Brain microvascular endothelial cell (primary cell): ENCODE results near the gene ACER2.

Experiments
- DNase-seq: peaks from one replicate; pipeline ENCODE4 v3.0.0-alpha.2; 2020
- H3K27ac ChIP-seq: fragments of 250-450 bp; sonication (Bioruptor Pico); 2 replicates; pipeline ENCODE4 v1.5.1; 2020; ENCODE audit warnings: mild to moderate bottlenecking, moderate library complexity
- H3K27me3 ChIP-seq: fragments of 250-450 bp; sonication (Bioruptor Pico); replicated peaks from 2 replicates; pipeline ENCODE4 v1.5.1; 2020; ENCODE audit warnings: mild to moderate bottlenecking
- H3K36me3 ChIP-seq: fragments of 250-450 bp; sonication (Bioruptor Pico); replicated peaks from 2 replicates; pipeline ENCODE4 v1.5.1; 2020; ENCODE audit warnings: mild to moderate bottlenecking
- H3K4me3 ChIP-seq: 2 replicates; pipeline ENCODE4 v1.5.1; 2011; ENCODE audit warnings: low read depth, mild to moderate bottlenecking, control low read depth, low read length, moderate library complexity
- CTCF ChIP-seq: IDR thresholded peaks from 2 replicates; pipeline ENCODE4 v1.5.1; 2011; ENCODE audit warnings: low read depth, mild to moderate bottlenecking, moderate library complexity, low read length, control low read depth, inconsistent platforms; ENCODE audit errors: missing control alignments
- in situ Hi-C: cut with HindIII; loops from 2 replicates; pipeline ENCODE4 v1.10.0; 2017; ENCODE audit warnings: low sequenced_read_pairs, low pct_ligation_motif_present

The ACER2 gene

GRCh38 chr9:19485193-19485592 is 76.4 kb downstream of the ACER2 start:
- no peak for TF ChIP-seq CTCF
- Histone ChIP-seq H3K27ac (no peak overlapping the region), H3K27me3 (peaks cover 3% of the 10 kb centered on the region), H3K4me3 (no peak overlapping the region), H3K36me3 (no peaks in the 10 kb centered on the region)
- DNase-seq = no peak
- in situ Hi-C loops = loop anchor here (25.0 kb wide), 1 partner anchor 427 kb away; no protein-coding TSS in a partner anchor

- TF ChIP-seq CTCF = no peak
- no peak for DNase-seq
Measured at GRCh38 chr9:19486803-19487202, 78.0 kb downstream of the ACER2 start.

GRCh38 chr9:19488721-19489120 is 79.9 kb downstream of the ACER2 start:
- H3K36me3 ChIP-seq = no peaks in the 10 kb centered on the region
- in situ Hi-C loops = loop anchor here (25.0 kb wide), 1 partner anchor 424 kb away; no protein-coding TSS in a partner anchor
- H3K27ac ChIP-seq = no peak overlapping the region
- no peak overlapping the region for H3K4me3 ChIP-seq
- no peak for TF ChIP-seq CTCF
- no peak for DNase-seq
- H3K27me3 ChIP-seq = no peaks in the 10 kb centered on the region

More at GRCh38 chr9:19486803-19487202, 78.0 kb downstream of the ACER2 start:
- Histone ChIP-seq H3K27ac (no peak overlapping the region), H3K4me3 (no peak overlapping the region), H3K36me3 (no peaks in the 10 kb centered on the region), H3K27me3 (peaks cover 3% of the 10 kb centered on the region)
- in situ Hi-C loops = loop anchor here (25.0 kb wide), 1 partner anchor 425 kb away; no protein-coding TSS in a partner anchor

GRCh38 chr9:19490269-19490668 is 81.5 kb downstream of the ACER2 start:
- TF ChIP-seq CTCF = no peak
- Histone ChIP-seq H3K36me3 (no peaks in the 10 kb centered on the region), H3K27me3 (no peaks in the 10 kb centered on the region), H3K4me3 (no peak overlapping the region), H3K27ac (no peak overlapping the region)
- no peak for DNase-seq
- in situ Hi-C loops = loop anchor here (25.0 kb wide), 1 partner anchor 422 kb away; no protein-coding TSS in a partner anchor

GRCh38 chr9:19490828-19491227 is 82.0 kb downstream of the ACER2 start:
- Histone ChIP-seq H3K4me3 (no peak overlapping the region), H3K27me3 (no peaks in the 10 kb centered on the region), H3K36me3 (no peaks in the 10 kb centered on the region), H3K27ac (no peak overlapping the region)
- no peak for DNase-seq
- no peak for TF ChIP-seq CTCF
- in situ Hi-C loops = loop anchor here (25.0 kb wide), 1 partner anchor 421 kb away; no protein-coding TSS in a partner anchor

GRCh38 chr9:19492775-19493173 is 84.0 kb downstream of the ACER2 start:
- TF ChIP-seq CTCF = no peak
- H3K27me3 ChIP-seq = no peaks in the 10 kb centered on the region
- H3K4me3 ChIP-seq = no peak overlapping the region
- H3K36me3 ChIP-seq = no peaks in the 10 kb centered on the region
- no peak overlapping the region for H3K27ac ChIP-seq
- DNase-seq = no peak
- in situ Hi-C loops = loop anchor here (25.0 kb wide), 1 partner anchor 420 kb away; no protein-coding TSS in a partner anchor
